Stomach (tissue), 9 donors: ENCODE measurements around the gene THBD. TPM values are rescaled to one million over a fixed set of nuclear protein-coding genes. Genes with fewer than 3 reads are reported as not detected.

Experiments used
- DNase-seq, 2 donors: peaks; one replicate each; pipeline versions ENCODE4 v3.0.0 to v3.0.0-alpha.2; 2013 to 2019
- H3K27ac ChIP-seq, 5 donors: fragments of 200-600 bp in 4 of 5; sonication (generic) in 4 of 5; one replicate each; pipeline ENCODE4 v1.5.1; 2013 to 2019; ENCODE audit warnings: mild to moderate bottlenecking in 1 of 5, moderate library complexity in 1 of 5
- H3K27me3 ChIP-seq, 3 donors: fragments of 200-600 bp; sonication (generic); one replicate each; pipeline ENCODE4 v1.5.1; 2017 to 2019; ENCODE audit warnings: mixed run types in 1 of 3
- H3K36me3 ChIP-seq, 4 donors: fragments of 200-600 bp; sonication (generic); 1 replicate in 3 of 4; 2 replicates in 1 of 4; pipeline ENCODE4 v1.5.1; 2016 to 2019
- H3K4me1 ChIP-seq, 4 donors: fragments of 200-600 bp; sonication (generic); one replicate each; pipeline ENCODE4 v1.5.1; 2016 to 2019
- H3K4me3 ChIP-seq, 4 donors: fragments of 200-600 bp; sonication (generic) in 3 of 4; one replicate each; pipeline ENCODE4 v1.5.1; 2016 to 2019; ENCODE audit warnings: mild to moderate bottlenecking in 1 of 4
- H3K9me3 ChIP-seq, 4 donors: fragments of 200-600 bp; sonication (generic); one replicate each; pipeline ENCODE4 v1.5.1; 2016 to 2019
- EP300 ChIP-seq: sonication (generic); formaldehyde crosslinking; IDR thresholded peaks from one replicate; pipeline ENCODE4 v1.6.1; 2017; ENCODE audit warnings: antibody characterized with exemption
- POLR2A ChIP-seq, 4 donors: fragments of 450-650 bp; IDR thresholded peaks; one replicate each; pipeline ENCODE4 v1.6.1; 2016; ENCODE audit warnings: antibody characterized with exemption in 4 of 4, control low read depth in 2 of 4, mild to moderate bottlenecking in 1 of 4, moderate library complexity in 1 of 4
- POLR2AphosphoS5 ChIP-seq, 3 donors: sonication (generic); formaldehyde crosslinking; IDR thresholded peaks; one replicate each; pipeline ENCODE4 v1.6.1; 2016; ENCODE audit warnings: antibody characterized with exemption in 3 of 3
- WGBS, 5 donors: extraction: QIAGEN DNeasy Blood & Tissue Kit in 3 of 5; methylation state at CpG; one replicate each; pipeline versions ENCODE4 v1.1.5 to v1.1.7; 2013 to 2018; 5-methylcytosine and 5-hydroxymethylcytosine counted together
- intact Hi-C: fragments of 100-400 bp; cut with DNase I; formaldehyde crosslinking; loops from one replicate; pipeline ENCODE4 v1.15.1; 2023; ENCODE audit warnings: low total_unique reads
- polyA plus RNA-seq, 3 donors: library from polyadenylated mRNA; stranded (reverse); fragments of 200-250 nt; gene quantifications; one replicate each; pipeline ENCODE4 v1.2.3, GENCODE V29; 2013
- total RNA-seq, 5 donors: library from RNA; depleted of rRNA; stranded (reverse); fragments of >200 nt; gene quantifications; one replicate each; pipeline versions ENCODE4 v1.1.0 to v1.2.3, GENCODE V29; 2014 to 2016
- TF ChIP-seq, protein P1 (sequence below), 7 experiments: fragments of 450-650 bp in 4 of 7; fragments of 200-600 bp in 3 of 7; sonication (generic) in 3 of 7; IDR thresholded peaks; one replicate each; pipeline ENCODE4 v1.5.1; 2016 to 2019; ENCODE audit warnings: antibody characterized with exemption in 7 of 7, control low read depth in 2 of 7, mild to moderate bottlenecking in 1 of 7
- donor health status: healthy with polysubstance abuse.
- donor health status: Bipolar disorder and iron deficiency.
- donor health status: healthy.

THBD gene
- total and polyA plus RNA-seq, 8 donors = 2.7 to 83.5 (median 21.8) TPM

DNA sequence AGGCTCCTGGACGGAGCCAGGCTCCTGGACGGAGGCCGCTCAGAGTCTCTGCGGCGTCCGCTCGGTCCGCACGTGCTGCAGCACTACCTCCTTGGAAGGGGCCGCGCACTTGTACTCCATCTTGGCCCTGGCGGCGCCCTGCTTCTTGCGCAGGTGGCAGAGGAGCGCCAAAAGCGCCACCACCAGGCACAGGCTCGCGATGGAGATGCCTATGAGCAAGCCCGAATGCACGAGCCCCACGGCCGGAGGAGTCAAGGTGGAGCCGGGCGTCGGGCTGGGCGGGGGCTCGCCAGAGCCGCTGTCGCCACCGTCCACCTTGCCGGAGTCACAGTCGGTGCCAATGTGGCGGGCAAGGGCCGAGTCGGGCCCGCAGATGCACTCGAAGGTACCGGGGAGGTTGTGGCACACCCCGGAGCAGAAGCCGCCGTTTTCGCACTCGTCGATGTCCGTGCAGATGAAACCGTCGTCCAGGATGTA is 1.7 kb downstream of the THBD start:
- H3K36me3 ChIP-seq = no peaks in the 10 kb centered on the region
- 20 to 42% (median 33%) methylated on average over 30 to 47 of the region's 47 CpGs for WGBS, 5 donors
- intact Hi-C loops = loop anchor here (5.0 kb wide), 1 partner anchor 295 kb away; no protein-coding TSS in a partner anchor
- H3K27ac ChIP-seq = peak overlapping the region; percentile 9 to 93 (median 85)
- H3K27me3 ChIP-seq = peaks cover 0 to 66% (median 6%) of the 10 kb centered on the region in 3 donors
- peak; percentile 46 to 53 for DNase-seq
- H3K4me1 ChIP-seq = peaks cover 45 to 83% (median 62%) of the 10 kb centered on the region in 4 donors
- no peaks in the 10 kb centered on the region for H3K9me3 ChIP-seq
- TF ChIP-seq POLR2AphosphoS5 (IDR thresholded peaks at IDR 0.05) (no peak), EP300 (no peak), POLR2A (IDR thresholded peaks at IDR 0.05) (no peak)
- TF ChIP-seq, protein P1, sequence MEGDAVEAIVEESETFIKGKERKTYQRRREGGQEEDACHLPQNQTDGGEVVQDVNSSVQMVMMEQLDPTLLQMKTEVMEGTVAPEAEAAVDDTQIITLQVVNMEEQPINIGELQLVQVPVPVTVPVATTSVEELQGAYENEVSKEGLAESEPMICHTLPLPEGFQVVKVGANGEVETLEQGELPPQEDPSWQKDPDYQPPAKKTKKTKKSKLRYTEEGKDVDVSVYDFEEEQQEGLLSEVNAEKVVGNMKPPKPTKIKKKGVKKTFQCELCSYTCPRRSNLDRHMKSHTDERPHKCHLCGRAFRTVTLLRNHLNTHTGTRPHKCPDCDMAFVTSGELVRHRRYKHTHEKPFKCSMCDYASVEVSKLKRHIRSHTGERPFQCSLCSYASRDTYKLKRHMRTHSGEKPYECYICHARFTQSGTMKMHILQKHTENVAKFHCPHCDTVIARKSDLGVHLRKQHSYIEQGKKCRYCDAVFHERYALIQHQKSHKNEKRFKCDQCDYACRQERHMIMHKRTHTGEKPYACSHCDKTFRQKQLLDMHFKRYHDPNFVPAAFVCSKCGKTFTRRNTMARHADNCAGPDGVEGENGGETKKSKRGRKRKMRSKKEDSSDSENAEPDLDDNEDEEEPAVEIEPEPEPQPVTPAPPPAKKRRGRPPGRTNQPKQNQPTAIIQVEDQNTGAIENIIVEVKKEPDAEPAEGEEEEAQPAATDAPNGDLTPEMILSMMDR (IDR thresholded peaks at IDR 0.05) = no peak
- H3K4me3 ChIP-seq = peak overlapping the region; percentile 53 to 66 (median 64)

DNA sequence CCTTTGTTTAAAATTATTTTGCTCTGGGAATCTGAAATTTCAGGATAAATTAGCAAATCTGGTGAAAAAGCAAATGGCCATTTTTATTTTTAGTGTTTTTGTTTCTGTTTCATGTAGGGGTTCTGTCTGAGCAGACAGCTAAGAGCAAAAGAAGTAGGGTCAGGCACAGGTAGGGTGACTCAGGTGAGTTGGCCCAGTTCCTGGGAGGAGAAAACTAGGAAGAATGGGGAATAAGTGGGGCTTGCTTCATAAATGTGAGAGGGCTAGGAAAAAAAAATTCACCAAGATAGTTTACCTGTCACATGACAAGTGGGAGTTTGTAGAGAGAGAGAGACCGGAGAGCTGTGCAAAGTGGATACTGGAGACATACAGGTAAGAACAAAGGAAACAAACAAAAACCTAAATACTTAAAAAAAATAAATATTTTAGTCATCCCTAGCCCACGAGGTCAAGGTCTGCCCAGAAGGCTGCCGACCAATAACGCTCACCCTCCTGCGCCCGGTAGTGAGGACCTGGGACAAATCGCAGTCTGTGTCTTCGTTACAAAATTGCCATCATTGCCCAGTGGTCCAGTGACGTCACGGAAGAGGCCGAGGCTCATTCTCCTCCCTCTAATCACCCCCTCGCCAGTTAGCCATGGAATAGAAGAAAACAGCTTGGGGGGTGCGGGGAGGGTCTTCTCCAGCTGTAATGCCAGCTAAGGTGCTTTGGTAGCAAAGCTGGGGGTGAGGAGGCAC is 2.3 kb downstream of the THBD start:
- no peaks in the 10 kb centered on the region for H3K9me3 ChIP-seq
- H3K4me1 ChIP-seq = peaks cover 45 to 89% (median 64%) of the 10 kb centered on the region in 4 donors
- DNase-seq = no peak
- intact Hi-C loops = loop anchor here (5.0 kb wide), 1 partner anchor 295 kb away; no protein-coding TSS in a partner anchor
- H3K36me3 ChIP-seq = no peaks in the 10 kb centered on the region
- WGBS, 5 donors = 60 to 73% (median 64%) methylated on average over 13 of the region's 13 CpGs
- H3K27ac ChIP-seq = peak overlapping the region; percentile 9 to 93 (median 85)
- TF ChIP-seq, protein P1 (IDR thresholded peaks at IDR 0.05) = no peak
- TF ChIP-seq EP300 = no peak
- TF ChIP-seq POLR2AphosphoS5 (IDR thresholded peaks at IDR 0.05) = no peak
- TF ChIP-seq POLR2A (IDR thresholded peaks at IDR 0.05) = no peak
- peak overlapping the region; percentile 53 to 66 (median 64) for H3K4me3 ChIP-seq
- H3K27me3 ChIP-seq = peaks cover 0 to 62% (median 6%) of the 10 kb centered on the region in 3 donors

DNA sequence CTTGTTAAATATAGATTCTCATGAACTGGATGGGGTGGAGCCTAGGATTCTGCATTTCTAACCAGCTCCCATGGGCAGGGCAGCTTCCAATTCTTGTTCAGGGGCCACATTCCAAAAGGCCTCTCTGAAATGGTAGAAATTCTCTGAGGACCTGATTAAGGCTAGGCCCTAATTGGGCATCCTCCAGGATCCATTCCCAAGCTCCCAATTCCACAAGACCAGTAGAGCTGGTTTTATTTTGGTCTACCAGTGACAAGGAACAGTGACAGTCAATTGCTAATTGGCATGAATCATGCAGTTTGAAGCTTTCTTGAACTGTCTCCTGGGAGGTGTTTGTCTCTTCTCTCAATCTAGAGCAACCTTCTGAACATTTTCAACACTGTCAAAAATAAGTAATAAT is 3.0 kb downstream of the THBD start:
- Histone ChIP-seq H3K4me3 (peak overlapping the region; percentile 53 to 66 (median 64)), H3K9me3 (no peaks in the 10 kb centered on the region), H3K36me3 (no peaks in the 10 kb centered on the region), H3K4me1 (peaks cover 45 to 84% (median 66%) of the 10 kb centered on the region in 4 donors), H3K27me3 (peaks cover 0 to 60% (median 6%) of the 10 kb centered on the region in 3 donors), H3K27ac (peak overlapping the region in 1 of 5 donors; percentile 93)
- intact Hi-C loops = loop anchor here (5.0 kb wide), 1 partner anchor 296 kb away; no protein-coding TSS in a partner anchor
- TF ChIP-seq POLR2AphosphoS5 (IDR thresholded peaks at IDR 0.05) (no peak), POLR2A (IDR thresholded peaks at IDR 0.05) (no peak), EP300 (no peak)
- TF ChIP-seq, protein P1 (IDR thresholded peaks at IDR 0.05) = no peak
- DNase-seq = no peak

DNA sequence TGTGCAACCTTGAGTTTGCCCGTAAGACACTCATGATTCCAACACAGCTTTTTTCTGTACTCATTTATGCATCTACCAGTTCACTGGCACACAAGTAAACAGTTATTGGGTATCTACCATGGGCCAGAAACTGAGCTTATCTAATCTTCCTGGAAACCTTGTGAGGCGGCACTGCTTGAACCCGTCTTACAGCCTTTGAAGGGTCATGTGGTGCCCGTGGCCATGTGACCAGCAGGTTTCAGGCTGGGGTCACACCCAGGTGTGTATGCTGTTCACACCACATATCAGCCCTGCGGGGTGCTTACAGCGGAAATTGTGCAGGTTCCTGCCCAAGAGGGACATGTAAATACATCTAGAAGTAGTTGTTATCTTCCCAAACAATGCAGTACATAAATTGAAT is 6.1 kb downstream of the THBD start:
- intact Hi-C loops = no loop called here
- Histone ChIP-seq H3K27me3 (peaks cover 0 to 43% (median 6%) of the 10 kb centered on the region in 3 donors), H3K27ac (peak overlapping the region in 4 of 5 donors; percentile 3 to 82 (median 52)), H3K36me3 (no peaks in the 10 kb centered on the region), H3K9me3 (no peaks in the 10 kb centered on the region), H3K4me3 (no peak overlapping the region), H3K4me1 (peaks cover 21 to 54% (median 35%) of the 10 kb centered on the region in 4 donors)
- peak; percentile 75 to 90 for DNase-seq
- TF ChIP-seq, protein P1 (IDR thresholded peaks at IDR 0.05) = no peak
- TF ChIP-seq POLR2AphosphoS5 (IDR thresholded peaks at IDR 0.05) = peak in 2 of 3 donors; percentile 67 to 79
- WGBS, 5 donors = 26 to 64% (median 38%) methylated on average over 6 of the region's 6 CpGs
